PC-9 (cell line): ENCODE results near the gene MRPS22. TPM values are rescaled to one million over a fixed set of nuclear protein-coding genes. Genes with fewer than 3 reads are reported as not detected.

Source experiments
- BruUV-seq: library from RNA; stranded (reverse); fragments of 400-500 nt; replicated peaks from 2 replicates; lab custom pipeline; 2021; lab: Mats Ljungman, UMichigan
- CTCF ChIA-PET: fragments of 300-600 bp; sonication (Branson Sonifier 250); formaldehyde crosslinking; loops from one replicate; lab custom pipeline; 2022; ENCODE audit warnings: antibody characterized with exemption; lab: Charles Lee
- POLR2A ChIA-PET: fragments of 300-600 bp; sonication (Branson Sonifier 250); formaldehyde crosslinking; loops from one replicate; lab custom pipeline; 2022; ENCODE audit warnings: antibody characterized with exemption; ENCODE audit not compliant: unreplicated experiment; lab: Charles Lee
- DNase-seq, 2 experiments: peaks; one replicate each; pipeline versions ENCODE4 v3.0.0 to v3.0.0-alpha.2; 2015 to 2022; ENCODE audit warnings: mixed read lengths in 1 of 2
- H2AFZ ChIP-seq: fragments of 200-600 bp; sonication (generic); 2 replicates; pipeline ENCODE4 v1.8.1; 2017; ENCODE audit warnings: antibody characterized with exemption
- H3F3A ChIP-seq: fragments of 200-600 bp; sonication (generic); 2 replicates; pipeline ENCODE4 v1.8.1; 2017; ENCODE audit warnings: antibody characterized with exemption, mild to moderate bottlenecking, low read depth; ENCODE audit not compliant: insufficient read depth
- H3K27ac ChIP-seq: fragments of 200-600 bp; sonication (generic); 2 replicates; pipeline ENCODE4 v1.6.1; 2016; ENCODE audit warnings: mixed run types
- H3K27me3 ChIP-seq: fragments of 200-600 bp; sonication (generic); 2 replicates; pipeline ENCODE4 v1.6.1; 2016; ENCODE audit warnings: low read depth, mixed run types; ENCODE audit not compliant: insufficient read depth
- H3K36me3 ChIP-seq: fragments of 200-600 bp; sonication (generic); 2 replicates; pipeline ENCODE4 v1.6.1; 2016; ENCODE audit warnings: low read depth, mixed run types
- H3K4me1 ChIP-seq: fragments of 200-600 bp; sonication (generic); replicated peaks from 2 replicates; pipeline ENCODE4 v1.6.1; 2016; ENCODE audit warnings: mixed run types; ENCODE audit not compliant: insufficient read depth
- H3K4me2 ChIP-seq: fragments of 200-600 bp; sonication (generic); 2 replicates; pipeline ENCODE4 v1.6.1; 2017; ENCODE audit warnings: mixed run types
- H3K4me3 ChIP-seq: fragments of 200-600 bp; sonication (generic); 2 replicates; pipeline ENCODE4 v1.6.1; 2016; ENCODE audit warnings: mixed run types
- H3K79me2 ChIP-seq: fragments of 200-600 bp; sonication (generic); 2 replicates; pipeline ENCODE4 v1.6.1; 2017; ENCODE audit warnings: low read depth, mixed run types
- H3K9me2 ChIP-seq: fragments of 200-600 bp; sonication (generic); 2 replicates; pipeline ENCODE4 v1.8.1; 2017; ENCODE audit warnings: mild to moderate bottlenecking; ENCODE audit not compliant: insufficient read depth
- H3K9me3 ChIP-seq: fragments of 200-600 bp; sonication (generic); 2 replicates; pipeline ENCODE4 v1.8.1; 2016; ENCODE audit warnings: low read depth; ENCODE audit not compliant: insufficient read depth
- H4K20me1 ChIP-seq: fragments of 200-600 bp; sonication (generic); 2 replicates; pipeline ENCODE4 v1.8.1; 2017; ENCODE audit not compliant: insufficient read depth
- EZH2 ChIP-seq: fragments of 200-600 bp; sonication (generic); IDR thresholded peaks from 2 replicates; pipeline ENCODE4 v1.8.0; 2017; ENCODE audit warnings: antibody characterized with exemption, low read depth
- intact Hi-C: fragments of 100-400 bp; cut with micrococcal nuclease; formaldehyde crosslinking; loops from one replicate; pipeline ENCODE4 v1.10.0; 2022; ENCODE audit not compliant: unreplicated experiment
- total RNA-seq: library from RNA; stranded (reverse); gene quantifications from 2 replicates; pipeline ENCODE4 v1.2.3, GENCODE V29; 2021
- TF ChIP-seq, protein P1 (sequence below): fragments of 200-600 bp; sonication (generic); conservative IDR thresholded peaks from 2 replicates; pipeline ENCODE4 v1.6.1; 2017; ENCODE audit warnings: mixed run types, antibody characterized with exemption, mild to moderate bottlenecking, moderate library complexity

The MRPS22 gene
- total RNA-seq, 1 experiment from 2014 or later = 68.0 TPM

DNA sequence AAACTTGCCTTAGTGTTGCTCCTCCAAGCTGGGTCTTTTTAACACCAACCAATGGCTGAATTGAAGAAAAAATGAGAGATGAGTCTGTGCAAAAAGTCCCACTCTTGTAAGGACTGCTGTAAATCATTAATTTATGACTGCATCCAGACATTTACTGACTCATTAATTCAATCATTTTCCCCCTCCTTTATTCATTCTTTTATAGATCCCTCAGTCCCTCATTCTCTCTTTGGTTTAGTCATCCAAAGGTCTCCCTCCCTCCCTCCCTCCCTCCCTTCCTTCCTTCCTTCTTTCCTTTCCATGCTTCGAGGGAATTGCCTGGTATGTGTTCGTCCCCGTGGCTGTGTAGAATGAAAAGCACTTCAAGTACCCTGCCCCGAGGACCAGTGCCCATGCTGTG, 35.3 kb upstream of the MRPS22 start:
- Histone ChIP-seq H3K79me2 (no peaks in the 10 kb centered on the region), H2AFZ (no peak overlapping the region), H3K4me2 (0 out of 2 replicates have a peak overlapping the region, but pooled peaks have one; percentile 50), H3K9me2 (no peaks in the 10 kb centered on the region), H3K4me3 (no peak overlapping the region), H3K36me3 (no peaks in the 10 kb centered on the region), H4K20me1 (no peaks in the 10 kb centered on the region), H3K4me1 (peaks cover 60% of the 10 kb centered on the region), H3K27ac (no peak overlapping the region), H3K9me3 (no peaks in the 10 kb centered on the region), H3F3A (peaks cover 19% of the 10 kb centered on the region), H3K27me3 (no peaks in the 10 kb centered on the region)
- intact Hi-C loops = no loop called here
- TF ChIP-seq EZH2 = no peak
- TF ChIP-seq, protein P1, sequence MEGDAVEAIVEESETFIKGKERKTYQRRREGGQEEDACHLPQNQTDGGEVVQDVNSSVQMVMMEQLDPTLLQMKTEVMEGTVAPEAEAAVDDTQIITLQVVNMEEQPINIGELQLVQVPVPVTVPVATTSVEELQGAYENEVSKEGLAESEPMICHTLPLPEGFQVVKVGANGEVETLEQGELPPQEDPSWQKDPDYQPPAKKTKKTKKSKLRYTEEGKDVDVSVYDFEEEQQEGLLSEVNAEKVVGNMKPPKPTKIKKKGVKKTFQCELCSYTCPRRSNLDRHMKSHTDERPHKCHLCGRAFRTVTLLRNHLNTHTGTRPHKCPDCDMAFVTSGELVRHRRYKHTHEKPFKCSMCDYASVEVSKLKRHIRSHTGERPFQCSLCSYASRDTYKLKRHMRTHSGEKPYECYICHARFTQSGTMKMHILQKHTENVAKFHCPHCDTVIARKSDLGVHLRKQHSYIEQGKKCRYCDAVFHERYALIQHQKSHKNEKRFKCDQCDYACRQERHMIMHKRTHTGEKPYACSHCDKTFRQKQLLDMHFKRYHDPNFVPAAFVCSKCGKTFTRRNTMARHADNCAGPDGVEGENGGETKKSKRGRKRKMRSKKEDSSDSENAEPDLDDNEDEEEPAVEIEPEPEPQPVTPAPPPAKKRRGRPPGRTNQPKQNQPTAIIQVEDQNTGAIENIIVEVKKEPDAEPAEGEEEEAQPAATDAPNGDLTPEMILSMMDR = no peak
- DNase-seq = no peak
- ChIA-PET POLR2A (no interaction called here), CTCF (no interaction called here)
- no TSS peak for BruUV-seq

DNA sequence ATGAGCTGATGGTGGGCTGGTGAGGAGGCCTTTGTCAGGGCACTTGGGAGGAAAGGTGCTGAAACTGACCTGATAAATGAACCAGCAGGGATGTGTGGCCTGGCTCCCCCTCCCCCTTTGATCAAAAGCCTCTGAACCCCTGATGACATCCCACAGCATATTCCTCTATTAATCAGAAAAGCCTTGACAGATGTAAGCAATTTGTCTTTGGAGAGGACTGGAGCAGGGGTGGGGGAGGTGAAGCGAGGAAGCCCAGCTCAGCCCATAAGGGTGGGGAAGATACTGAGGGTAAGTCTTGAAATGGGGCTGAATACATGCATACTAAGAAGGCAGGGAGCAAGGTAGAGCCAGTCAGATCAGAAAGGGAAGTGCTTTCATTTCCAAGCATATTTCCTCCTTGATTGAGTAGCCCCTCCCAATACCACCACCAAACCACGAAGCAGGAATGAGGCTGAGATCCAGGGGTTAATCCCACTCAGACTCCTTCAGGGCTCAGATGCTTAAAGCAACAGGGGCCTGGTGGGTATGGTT, 34.7 kb upstream of the MRPS22 start:
- DNase-seq = no peak
- Histone ChIP-seq H2AFZ (no peak overlapping the region), H3K9me2 (no peaks in the 10 kb centered on the region), H3F3A (peaks cover 19% of the 10 kb centered on the region; the same call in 1 of the 2 replicates), H3K79me2 (no peaks in the 10 kb centered on the region), H4K20me1 (no peaks in the 10 kb centered on the region), H3K27ac (peak overlapping the region; percentile 58), H3K27me3 (no peaks in the 10 kb centered on the region), H3K36me3 (no peaks in the 10 kb centered on the region), H3K4me3 (no peak overlapping the region), H3K9me3 (no peaks in the 10 kb centered on the region), H3K4me1 (peaks cover 58% of the 10 kb centered on the region), H3K4me2 (peak overlapping the region; percentile 50)
- TF ChIP-seq, protein P1 = no peak
- TF ChIP-seq EZH2 = no peak
- CTCF ChIA-PET = no interaction called here
- intact Hi-C loops = no loop called here
- POLR2A ChIA-PET = no interaction called here
- BruUV-seq = no TSS peak

- TF ChIP-seq EZH2 = no peak
- TF ChIP-seq, protein P1 = no peak
- H4K20me1 ChIP-seq = no peaks in the 10 kb centered on the region
- H3K27ac ChIP-seq = peak overlapping the region; percentile 58
- no peaks in the 10 kb centered on the region for H3K9me2 ChIP-seq
- no peak overlapping the region for H3K4me3 ChIP-seq
- no peaks in the 10 kb centered on the region for H3K27me3 ChIP-seq
- DNase-seq = peak; percentile 52 to 63
- peaks cover 19% of the 10 kb centered on the region; the same call in 1 of the 2 replicates for H3F3A ChIP-seq
- ChIA-PET CTCF (interaction anchor here (1.6 kb wide), 1 partner anchor 198 kb away, joined by 4 read pairs; no protein-coding TSS in a partner anchor), POLR2A (no interaction called here)
- H3K79me2 ChIP-seq = no peaks in the 10 kb centered on the region
- H2AFZ ChIP-seq = no peak overlapping the region
- intact Hi-C loops = loop anchor here (1.0 to 10.0 kb wide), 2 partner anchors 8 to 975 kb away; no protein-coding TSS in a partner anchor
- H3K36me3 ChIP-seq = no peaks in the 10 kb centered on the region
- H3K9me3 ChIP-seq = no peaks in the 10 kb centered on the region
- H3K4me1 ChIP-seq = peaks cover 58% of the 10 kb centered on the region
- no TSS peak for BruUV-seq
- H3K4me2 ChIP-seq = peak overlapping the region; percentile 50
Measured at GRCh38 chr3:139309880-139310279, 33.9 kb upstream of the MRPS22 start.
